NCI-H82 treated with DMSO at 0.1 percent for 48 hours (cell line): ENCODE data around the gene ERBB2.
"Not testable (repeated sequence)": the region's sequence is repeated elsewhere in the genome, so short reads cannot be mapped to it uniquely, and the experiment has no call there.

Experiments
- DNase-seq: peaks from one replicate; lab custom pipeline; 2025; ENCODE audit not compliant: unreplicated experiment; lab: John Stamatoyannopoulos, UW

ERBB2 gene

DNA sequence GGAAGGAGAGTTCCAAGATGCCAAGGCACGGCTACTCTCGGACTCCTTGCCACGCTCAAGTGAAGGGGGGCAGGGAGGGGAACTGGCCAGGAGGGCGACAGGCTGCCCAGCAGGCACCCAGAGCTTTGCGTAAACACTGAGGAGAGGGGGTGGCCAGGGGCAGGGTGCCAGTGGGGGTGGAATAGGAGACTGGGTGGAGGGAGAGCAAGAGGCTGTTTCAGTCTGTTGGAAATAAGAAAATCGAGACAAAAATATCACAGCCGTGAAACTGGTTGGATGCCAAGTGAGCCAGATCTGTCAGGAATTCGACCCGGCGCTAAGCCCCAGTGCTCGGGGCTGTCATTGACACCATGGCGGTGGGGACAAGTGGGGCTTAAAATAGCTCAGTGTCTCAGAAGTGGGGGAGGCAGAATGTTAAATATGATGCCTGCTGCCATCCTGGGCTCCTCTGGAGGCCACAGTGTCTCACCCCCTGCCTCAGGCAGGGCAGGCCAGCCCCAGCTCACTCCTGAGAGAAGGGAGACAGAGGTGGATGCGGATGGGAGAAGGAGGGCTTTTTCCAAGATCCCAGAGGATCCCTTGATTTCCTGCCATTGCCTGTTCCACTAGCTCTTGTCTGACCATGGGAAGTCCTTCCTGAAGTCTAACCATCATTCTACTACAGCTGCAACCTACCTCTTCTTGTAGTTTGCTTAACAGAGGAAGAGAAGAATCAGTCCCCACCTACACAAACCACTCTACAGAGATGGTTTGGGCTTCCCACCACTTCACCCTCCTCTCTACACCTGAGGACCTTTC, 22.1 kb upstream of the ERBB2 start:
- DNase-seq: no peak

DNA sequence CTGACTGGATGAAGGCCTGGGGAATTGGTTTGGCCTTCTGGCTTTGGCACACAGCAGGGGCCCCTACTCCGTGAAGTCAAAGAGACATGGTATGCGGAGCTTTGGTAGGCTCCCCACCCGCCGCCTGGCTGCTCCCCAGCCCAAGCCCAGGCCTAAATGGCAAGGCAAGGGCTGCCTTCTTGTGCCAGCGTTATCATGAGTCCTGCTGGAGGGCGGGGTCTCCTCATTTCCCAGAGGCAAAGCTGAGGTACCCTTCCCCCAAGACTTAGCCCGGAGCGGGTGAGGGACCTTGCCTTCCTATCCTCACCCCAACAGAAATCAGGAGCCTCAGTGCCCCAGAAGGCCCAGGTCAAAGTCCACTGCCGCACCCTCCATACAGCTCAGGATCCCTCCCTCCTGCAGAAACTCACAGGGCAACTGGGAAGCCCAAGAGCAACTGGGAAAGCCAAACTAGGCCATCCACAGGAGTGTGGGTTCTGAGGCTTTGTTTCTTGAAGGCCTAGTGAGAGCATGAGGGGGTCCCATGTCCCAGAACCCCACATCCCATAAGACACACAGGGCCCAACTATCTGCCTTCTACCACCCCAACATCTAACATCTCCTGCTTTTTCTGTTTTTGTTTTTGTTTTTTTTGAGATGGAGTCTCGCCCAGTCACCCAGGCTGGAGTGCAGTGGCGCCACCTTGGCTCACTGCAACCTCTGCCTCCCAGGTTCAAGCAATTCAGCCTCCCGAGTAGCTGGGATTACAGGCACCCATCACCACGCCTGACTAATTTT, 21.3 kb upstream of the ERBB2 start:
- DNase-seq: no peak

DNA sequence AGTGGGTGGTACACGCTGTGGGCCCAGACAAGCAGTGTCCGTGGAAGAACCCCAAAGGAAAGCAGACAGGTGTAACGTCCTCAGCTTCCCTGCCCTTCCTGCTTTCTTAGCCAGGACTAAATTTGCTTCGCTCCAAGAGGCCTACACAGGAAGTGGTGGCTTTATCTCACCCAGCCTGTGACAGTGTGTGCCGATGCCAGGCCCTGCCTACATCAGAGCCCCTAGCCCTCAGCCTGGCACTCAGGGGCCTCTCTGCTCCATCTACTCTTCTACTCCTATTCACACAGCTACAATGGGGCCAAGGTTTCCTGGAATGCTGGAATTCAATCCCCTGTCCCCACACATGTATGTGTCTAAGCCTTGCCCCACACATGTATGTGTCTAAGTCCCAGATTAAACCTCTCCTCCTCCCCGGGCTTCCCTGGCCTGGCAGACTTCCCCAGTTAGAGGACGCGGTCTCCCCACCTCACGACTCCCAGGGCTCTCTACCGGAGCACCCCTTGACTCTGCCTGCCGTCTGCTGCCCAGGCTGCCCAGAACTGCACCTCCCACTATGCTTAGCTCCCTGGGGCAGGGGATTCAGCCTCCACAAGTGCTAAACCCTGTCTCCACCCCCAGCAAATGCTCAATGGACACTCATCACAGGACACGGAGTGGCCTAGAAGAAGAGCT, 20.2 kb upstream of the ERBB2 start:
- no peak for DNase-seq

DNA sequence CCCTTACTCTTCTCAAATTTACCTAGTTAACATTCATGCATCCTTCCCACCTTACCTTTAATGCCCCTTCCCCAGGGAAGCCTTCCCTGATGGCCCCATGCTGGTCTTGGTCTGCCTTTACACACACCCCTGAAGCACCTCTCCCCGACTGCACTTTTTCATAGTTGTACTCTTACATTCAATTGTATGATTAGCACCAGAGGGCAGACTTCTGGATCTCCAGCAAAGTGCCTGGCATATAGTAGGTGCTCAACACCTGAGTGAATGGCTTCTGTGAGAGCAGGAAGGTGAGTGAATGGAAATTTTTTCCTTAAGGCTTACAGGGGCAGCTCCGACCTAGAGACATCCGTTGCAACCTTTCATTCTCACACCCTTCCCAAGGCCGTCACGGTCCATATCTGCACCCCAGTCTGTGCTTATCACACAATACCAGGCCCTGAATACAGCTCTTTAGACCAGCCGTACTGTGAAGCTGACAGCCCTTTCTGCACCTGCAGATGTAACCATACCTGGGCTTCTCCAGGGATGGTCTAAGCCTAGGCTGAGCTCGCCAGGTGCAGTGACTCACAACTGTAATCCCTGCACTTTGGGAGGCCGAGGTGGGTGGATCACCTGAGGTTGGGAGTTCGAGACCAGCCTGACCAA, 16.4 kb upstream of the ERBB2 start:
- DNase-seq: no peak

DNA sequence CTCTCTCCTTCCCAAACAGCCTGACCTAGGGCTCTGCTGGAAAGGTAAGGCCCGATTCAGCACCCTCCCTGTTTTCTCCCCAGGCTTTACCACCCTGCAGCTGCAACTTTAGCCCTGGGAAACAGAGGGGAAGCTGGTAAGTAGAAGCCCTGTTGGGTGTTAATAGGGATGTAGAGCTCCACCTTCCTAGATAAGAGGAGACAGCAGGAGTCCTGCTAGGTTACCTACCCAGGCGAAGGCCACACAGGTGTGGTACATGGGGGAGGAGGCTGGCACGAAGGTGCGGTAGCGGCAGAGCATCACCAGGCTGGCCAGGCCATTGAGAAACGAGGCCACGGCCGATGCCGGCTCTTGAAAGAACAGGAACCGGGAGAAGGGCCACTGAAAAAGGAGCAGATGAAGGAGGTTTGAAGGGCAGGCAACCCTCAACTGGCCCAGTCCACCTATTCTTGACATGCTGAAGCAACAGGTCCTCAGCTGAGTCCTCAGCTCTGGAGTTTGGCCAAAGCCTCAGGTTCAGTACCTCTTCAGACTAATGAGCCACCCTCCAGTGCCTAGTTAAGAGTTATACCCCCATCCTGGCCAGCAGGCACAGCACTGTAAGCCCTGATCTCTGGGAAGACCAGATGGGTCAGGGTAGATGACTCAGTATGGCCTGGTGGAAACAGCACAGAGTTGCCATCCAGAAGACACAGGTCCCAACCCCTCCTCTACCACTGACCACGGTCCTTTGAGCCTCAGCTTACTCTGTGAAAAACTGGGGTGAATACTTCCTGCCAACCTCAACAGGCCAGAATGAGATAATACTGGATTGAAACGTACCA, 15.3 kb upstream of the ERBB2 start:
- no peak for DNase-seq

DNA sequence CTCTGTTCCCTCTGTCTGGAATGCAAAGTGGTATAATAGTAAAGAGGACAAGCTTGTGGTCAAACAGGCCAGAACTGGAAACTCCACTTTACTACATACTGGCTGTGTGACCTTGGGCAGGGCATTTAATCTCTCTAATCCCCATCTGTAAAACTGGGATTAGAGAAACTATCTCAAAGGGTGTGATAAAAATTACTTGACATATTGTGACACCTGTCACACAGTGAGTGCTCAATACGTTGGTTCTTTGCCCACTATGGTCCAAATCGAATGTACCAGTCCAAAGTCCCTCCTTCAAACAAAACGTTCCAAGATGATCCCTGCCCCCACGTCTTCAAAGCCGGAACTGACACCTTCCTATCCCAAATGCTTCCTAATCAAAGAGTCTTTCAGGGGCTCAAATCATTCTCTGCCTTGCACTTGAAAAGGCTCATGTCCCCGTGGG, 12.7 kb upstream of the ERBB2 start:
- peak; percentile 53 for DNase-seq

DNA sequence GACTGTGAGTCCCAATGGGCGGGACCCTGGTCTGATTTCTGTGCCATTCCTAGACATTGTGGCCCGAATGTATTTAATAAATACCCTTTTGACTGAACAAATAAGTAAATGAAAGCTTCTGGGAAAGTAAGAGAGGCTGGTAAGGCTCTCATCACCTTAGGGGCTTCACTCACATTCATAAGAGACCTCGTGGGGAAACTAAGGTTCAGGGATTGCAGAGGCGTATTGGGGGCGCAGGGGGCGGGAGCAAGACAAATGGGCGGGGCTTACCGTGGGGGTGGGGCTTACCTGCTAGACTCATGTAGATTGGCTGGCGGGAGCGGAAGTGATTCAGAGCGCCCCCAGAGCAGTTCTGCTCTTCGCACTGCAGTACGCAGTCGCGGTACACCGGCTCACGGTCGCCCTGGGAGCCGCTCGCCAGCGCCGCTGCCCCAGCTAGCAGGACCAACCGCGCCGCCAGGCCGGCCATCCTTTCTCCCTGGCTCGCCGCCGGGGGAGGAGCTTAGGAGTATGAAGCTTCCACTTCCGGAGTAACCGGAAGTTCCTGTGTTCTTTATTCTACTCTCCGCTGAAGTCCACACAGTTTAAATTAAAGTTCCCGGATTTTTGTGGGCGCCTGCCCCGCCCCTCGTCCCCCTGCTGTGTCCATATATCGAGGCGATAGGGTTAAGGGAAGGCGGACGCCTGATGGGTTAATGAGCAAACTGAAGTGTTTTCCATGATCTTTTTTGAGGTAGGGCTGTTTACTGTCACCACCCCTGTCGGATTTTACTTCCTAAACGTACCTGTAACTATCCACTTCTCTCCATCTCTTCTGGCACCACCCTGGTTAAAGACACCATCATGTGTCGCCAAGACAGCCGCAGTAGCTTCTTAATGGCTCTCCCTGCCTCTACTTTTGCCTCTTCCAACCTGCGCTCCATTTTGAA, 12.1 kb upstream of the ERBB2 start, which contains the start of gene PGAP3:
Gene PGAP3, minus strand, starts transcription at position 512 of the 929 bp plus-strand sequence. Its CDS starts 43 bp downstream, at position 469.
- peak; percentile 93 for DNase-seq

DNA sequence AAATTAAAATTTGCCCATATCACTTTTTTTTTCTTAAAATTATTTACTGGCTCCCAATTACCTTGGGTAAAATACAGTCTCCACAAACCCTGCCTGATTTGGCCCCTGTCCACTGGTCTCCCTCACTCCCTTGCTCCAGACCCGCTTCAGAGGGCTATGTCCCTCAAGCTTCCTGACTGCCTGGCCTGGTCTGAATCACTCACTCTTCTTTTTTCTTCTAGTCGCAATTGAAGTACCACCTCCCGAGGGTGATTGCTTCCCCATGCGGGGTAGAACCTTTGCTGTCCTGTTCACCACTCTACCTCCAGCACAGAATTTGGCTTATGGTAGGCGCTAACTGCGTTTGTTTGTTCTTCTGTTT, 11.4 kb upstream of the ERBB2 start:
- DNase-seq: no peak

DNA sequence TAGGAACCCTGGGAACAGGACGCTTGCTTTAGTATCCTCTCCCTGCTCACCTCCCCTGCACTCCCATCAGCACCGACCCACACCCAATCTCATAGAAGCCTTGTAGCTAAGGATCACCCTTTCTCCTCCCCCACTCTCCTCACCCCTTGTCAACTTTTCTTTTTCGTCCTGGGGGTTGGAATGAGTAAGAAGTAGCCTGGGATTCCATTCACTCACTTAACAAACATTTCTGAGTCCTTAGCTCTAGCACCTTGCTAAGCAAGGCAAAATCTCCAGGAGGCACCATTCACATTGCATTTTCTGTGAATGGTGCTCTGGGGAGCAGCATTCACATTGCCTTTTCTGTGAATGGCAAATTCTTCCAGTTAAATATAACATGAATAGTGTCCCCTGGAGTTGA, 10.9 kb upstream of the ERBB2 start:
- DNase-seq: no peak

DNA sequence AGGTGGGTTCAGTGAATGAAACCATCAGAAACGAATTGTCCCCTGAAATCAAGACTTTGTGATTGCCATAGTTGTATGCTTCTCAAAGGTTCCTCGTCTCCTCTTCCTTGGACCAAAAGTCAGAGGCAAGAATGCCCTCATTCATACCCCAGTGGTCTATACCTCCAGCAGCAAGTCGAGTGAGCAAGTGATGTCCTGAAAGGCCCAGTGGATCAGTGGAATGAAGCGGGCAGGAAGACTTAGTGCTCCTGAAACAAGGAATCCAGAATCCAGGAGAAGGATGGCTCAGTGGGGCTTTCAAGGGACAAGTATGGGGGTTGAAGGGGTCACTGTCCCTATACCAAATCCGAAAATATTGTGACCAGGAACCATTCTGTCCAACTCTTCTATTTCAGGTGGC, 5.3 kb upstream of the ERBB2 start:
- no peak for DNase-seq

DNA sequence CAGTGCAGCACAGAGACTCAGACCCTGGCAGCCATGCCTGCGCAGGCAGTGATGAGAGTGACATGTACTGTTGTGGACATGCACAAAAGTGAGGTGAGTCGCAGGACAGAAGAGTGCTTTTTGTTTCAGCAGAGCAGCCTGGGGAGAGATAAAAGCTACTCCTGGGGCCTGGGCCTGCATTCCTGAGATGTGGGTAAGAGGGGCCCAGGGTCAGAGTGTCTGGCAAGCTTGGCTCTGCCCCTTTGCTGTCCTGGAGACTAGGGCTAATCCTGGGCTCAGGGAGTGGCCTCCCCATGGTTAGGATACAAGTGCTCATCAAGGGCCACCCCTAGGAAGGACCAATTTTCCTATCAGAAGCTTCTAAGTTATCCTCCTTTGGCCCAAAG, 4.8 kb upstream of the ERBB2 start:
- no peak for DNase-seq

DNA sequence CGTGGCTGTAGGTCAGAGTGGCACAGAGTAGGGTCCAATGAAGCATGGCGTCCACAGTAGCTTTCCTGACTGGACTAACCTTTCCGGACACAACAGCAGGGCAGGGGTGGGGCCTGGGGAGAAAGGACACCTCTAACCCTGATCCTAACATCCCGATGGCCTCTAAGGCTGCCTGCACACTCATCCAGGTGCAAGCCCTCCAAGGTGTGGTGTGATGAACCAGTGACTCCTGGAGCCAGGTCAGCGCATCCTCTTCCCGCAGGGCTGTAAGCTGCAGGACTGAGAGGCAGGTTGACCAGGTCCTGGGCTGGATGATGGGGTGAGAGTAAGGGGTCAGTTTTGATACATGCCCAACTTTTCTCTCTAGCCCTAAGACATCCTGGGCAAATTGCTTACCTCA, 3.1 kb upstream of the ERBB2 start:
- no peak for DNase-seq

DNA sequence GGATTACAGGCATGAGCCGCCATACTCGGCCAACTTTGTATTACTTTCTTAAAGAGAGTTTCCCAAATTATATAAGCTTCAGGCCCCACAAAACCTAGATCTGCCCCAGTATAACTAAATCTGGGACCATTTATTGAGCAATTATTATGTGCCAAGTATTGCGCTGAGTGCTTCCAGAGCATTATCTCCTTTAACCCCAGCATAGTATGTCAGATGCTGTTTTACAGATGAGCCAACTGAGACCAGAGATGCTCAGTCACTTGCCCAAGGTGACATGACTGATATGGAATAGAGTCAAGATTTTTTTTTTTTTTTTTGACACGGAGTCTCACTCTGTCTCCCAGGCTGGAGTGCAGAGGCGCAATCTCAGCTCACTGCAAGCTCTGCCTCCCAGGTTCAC, 1.9 kb upstream of the ERBB2 start:
- no peak for DNase-seq

DNA sequence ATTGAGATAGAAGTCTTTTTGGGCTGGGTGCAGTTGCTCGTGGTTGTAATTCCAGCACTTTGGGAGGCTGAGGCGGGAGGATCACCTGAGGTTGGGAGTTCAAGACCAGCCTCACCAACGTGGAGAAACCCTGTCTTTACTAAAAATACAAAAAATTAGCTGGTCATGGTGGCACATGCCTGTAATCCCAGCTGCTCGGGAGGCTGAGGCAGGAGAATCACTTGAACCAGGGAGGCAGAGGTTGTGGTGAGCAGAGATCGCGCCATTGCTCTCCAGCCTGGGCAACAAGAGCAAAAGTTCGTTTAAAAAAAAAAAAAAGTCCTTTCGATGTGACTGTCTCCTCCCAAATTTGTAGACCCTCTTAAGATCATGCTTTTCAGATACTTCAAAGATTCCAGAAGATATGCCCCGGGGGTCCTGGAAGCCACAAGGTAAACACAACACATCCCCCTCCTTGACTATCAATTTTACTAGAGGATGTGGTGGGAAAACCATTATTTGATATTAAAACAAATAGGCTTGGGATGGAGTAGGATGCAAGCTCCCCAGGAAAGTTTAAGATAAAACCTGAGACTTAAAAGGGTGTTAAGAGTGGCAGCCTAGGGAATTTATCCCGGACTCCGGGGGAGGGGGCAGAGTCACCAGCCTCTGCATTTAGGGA, 577 bp upstream of the ERBB2 start:
- DNase-seq: not testable (repeated sequence)

DNA sequence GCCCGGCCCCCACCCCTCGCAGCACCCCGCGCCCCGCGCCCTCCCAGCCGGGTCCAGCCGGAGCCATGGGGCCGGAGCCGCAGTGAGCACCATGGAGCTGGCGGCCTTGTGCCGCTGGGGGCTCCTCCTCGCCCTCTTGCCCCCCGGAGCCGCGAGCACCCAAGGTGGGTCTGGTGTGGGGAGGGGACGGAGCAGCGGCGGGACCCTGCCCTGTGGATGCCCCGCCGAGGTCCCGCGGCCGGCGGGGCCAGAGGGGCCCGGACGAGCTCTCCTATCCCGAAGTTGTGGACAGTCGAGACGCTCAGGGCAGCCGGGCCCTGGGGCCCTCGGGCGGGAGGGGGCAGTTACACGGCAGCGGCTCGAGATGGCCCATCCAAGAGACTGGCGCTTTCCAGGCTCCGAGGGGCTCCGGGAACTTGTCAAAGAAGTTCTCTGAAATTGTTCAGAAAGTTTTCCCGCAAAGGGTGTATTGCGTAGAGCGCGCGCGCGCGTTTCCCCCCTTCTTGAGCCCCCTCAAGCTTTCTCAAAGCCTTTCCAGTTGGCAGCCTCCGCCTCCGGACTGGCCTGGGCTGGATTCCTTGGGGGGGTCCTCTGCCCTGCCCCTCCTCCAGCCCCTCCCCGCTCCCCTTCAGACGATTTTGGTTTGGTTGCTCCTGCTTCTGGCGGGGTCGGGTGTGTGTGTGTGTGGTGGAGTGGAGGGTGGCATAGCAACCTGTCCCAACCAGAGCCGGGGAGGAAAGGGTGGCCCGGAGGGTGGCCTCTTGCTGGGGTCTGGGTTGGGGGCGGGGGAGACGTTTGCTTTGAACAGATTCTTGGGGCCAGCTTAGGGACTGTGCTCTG, 504 bp downstream of the ERBB2 start:
- DNase-seq: no peak

DNA sequence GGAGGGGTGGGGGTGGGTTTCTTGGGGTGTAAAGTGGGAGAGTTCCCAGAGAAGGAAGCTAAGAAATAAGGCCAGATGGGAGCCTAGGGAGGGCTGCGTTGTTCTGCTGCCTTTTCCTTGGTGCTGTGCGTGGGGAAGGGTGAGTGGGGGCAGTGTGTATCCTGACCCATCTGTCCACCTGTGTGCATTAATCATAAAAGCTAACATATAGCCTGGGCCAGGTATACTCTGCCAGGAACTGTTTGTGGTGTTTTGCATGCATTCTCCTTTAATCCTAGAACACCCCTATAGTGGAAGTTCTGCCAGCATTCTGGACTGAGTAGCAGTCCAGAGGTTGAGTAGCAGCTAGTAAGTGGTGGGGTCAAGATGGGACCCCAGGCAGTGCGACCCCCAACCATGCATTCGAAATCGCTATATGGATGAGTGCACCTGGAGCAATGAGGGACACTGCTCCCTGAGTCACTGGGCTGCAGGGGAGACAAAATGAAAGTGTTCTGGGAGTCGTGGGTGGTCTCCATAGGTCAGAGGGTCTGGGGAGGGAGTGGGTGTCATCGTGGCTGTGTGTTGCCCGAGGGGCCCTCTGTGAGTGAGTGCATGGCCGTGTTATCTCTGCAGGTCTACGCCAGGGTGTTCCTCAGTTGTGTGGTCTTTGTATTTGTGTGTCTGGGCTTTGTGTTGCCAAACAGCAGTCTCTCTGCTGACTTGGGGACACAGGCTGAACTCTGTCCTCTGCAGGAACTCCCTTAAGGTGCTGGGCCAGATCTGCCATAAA, 1.3 kb downstream of the ERBB2 start:
- no peak for DNase-seq

DNA sequence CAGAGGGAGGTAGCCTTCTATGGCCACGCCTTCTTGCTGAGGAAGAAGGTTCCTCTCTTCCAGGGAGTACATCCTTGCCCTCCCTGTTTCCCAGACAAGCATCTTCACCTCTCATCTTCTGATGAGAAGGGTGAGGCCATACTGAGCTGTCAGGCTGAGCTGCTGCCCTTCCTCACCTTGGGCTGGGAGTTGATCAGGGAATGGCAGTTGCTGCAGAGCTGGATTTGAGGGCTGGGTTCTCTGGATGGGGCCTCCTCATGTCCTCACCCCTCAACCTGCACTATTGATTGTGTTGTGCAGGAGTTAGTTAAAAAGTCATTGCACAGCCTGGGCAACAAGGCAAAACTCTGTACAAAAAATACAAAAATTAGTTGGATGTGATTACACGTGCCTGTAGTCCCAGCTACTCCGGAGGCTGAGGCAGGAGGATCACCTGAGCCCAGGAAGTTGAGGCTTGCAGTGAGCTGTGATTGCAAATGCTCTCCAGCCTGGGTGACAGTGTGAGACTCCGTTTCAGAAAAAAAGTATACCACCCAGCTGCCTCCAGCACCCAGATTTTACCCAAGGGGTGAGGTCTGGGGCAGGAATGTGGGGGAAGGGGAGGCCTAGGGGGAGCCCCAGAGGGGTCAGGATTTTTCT, 2.0 kb downstream of the ERBB2 start:
- DNase-seq: no peak
